ENCODE results near the gene LECT2.

LECT2 gene
- long read RNA-seq, donor 1, result 0 reads
- long read RNA-seq, donor 2, result 0 reads
- long read RNA-seq, donor 3, result 0 reads
- long read RNA-seq, donor 4, result 0 reads
- long read RNA-seq, donor 5, result 0 reads
- long read RNA-seq, donor 6, result 0 reads
- long read RNA-seq, donor 7, result 0 reads
- long read RNA-seq, donor 8, result 0 reads

GRCh38 chr5:135954899-135955298, at the start of gene LECT2:
Gene LECT2 (minus strand): TSS chr5:135954983. CDS start chr5:135954833, 150 bp downstream.
- DNase-seq, result no peak

GRCh38 chr5:136004436-136004835, 49.7 kb upstream of the LECT2 start:
- DNase-seq, result no peak

- DNase-seq, result no peak
Observed at GRCh38 chr5:136001466-136001981, 46.7 kb upstream of the LECT2 start.

- no peak for DNase-seq
Observed at GRCh38 chr5:136000932-136001331, 46.1 kb upstream of the LECT2 start.

- no peak for DNase-seq
Observed at GRCh38 chr5:136000147-136000546, 45.4 kb upstream of the LECT2 start.

GRCh38 chr5:135999406-136000139, 44.8 kb upstream of the LECT2 start:
- no peak for DNase-seq

GRCh38 chr5:135998889-135999288, 44.1 kb upstream of the LECT2 start:
- DNase-seq, result no peak

- no peak for DNase-seq
Observed at GRCh38 chr5:135997673-135998335, 43.0 kb upstream of the LECT2 start.

- no peak for DNase-seq
Observed at GRCh38 chr5:135996611-135997010, 41.8 kb upstream of the LECT2 start.

- no peak for DNase-seq
Observed at GRCh38 chr5:135995976-135996375, 41.2 kb upstream of the LECT2 start.

- DNase-seq, result no peak
Observed at GRCh38 chr5:135993880-135994636, 39.3 kb upstream of the LECT2 start.

GRCh38 chr5:135993335-135993879, 38.6 kb upstream of the LECT2 start:
- DNase-seq, result no peak

GRCh38 chr5:135991429-135991828, 36.6 kb upstream of the LECT2 start:
- no peak for DNase-seq

GRCh38 chr5:135990528-135991255, 35.9 kb upstream of the LECT2 start:
- DNase-seq, result no peak

- DNase-seq, result no peak
Observed at GRCh38 chr5:135989686-135990085, 34.9 kb upstream of the LECT2 start.

- DNase-seq, result no peak
Observed at GRCh38 chr5:135988546-135988945, 33.8 kb upstream of the LECT2 start.

GRCh38 chr5:135986891-135987401, 32.2 kb upstream of the LECT2 start:
- DNase-seq, result no peak

- no peak for DNase-seq
Observed at GRCh38 chr5:135986401-135986800, 31.6 kb upstream of the LECT2 start.

- no peak for DNase-seq
Observed at GRCh38 chr5:135985951-135986350, 31.2 kb upstream of the LECT2 start.

- DNase-seq, result no peak
Observed at GRCh38 chr5:135980620-135981019, 25.8 kb upstream of the LECT2 start.

- no peak for DNase-seq
Observed at GRCh38 chr5:135979510-135979909, 24.7 kb upstream of the LECT2 start.
